CD4-positive, alpha-beta T cell (primary cell): ENCODE results near the gene MT3. TPM values are rescaled to one million over a fixed set of nuclear protein-coding genes. Genes with fewer than 3 reads are reported as not detected.

Source experiments
- ATAC-seq: fragments of 200-7000 bp; cut with Tn5 transposase; one replicate; pipeline ENCODE4 v1.10.0; 2022; ENCODE audit warnings: mild to moderate bottlenecking; ENCODE audit not compliant: poor library complexity
- CTCF ChIA-PET: fragments of 350-600 bp; sonication (Branson Sonifier 250); formaldehyde crosslinking; loops from one replicate; lab custom pipeline; 2021; ENCODE audit warnings: antibody characterized with exemption, inconsistent platforms; lab: Charles Lee
- POLR2A ChIA-PET: fragments of 350-600 bp; sonication (Branson Sonifier 250); formaldehyde crosslinking; loops from one replicate; lab custom pipeline; 2021; ENCODE audit warnings: antibody characterized with exemption, inconsistent platforms; lab: Charles Lee
- DNase-seq, 14 experiments: peaks; one replicate each; pipeline ENCODE4 v3.0.0-alpha.2; 2013 to 2020; ENCODE audit warnings: mixed read lengths in 2 of 14
- H3K27ac ChIP-seq, 2 donors: one replicate each; pipeline versions ENCODE4 v1.5.1 to v1.7.0; 2013; ENCODE audit warnings: low read length in 2 of 2, low read depth in 1 of 2, mild to moderate bottlenecking in 1 of 2
- H3K27me3 ChIP-seq, 2 experiments: 1 replicate in 1 of 2; 2 replicates in 1 of 2; pipeline versions ENCODE4 v1.6.1 to v1.7.0; 2013; ENCODE audit warnings: low read length in 2 of 2, control low read depth in 1 of 2, mild to moderate bottlenecking in 1 of 2, moderate library complexity in 1 of 2; ENCODE audit not compliant: insufficient read depth in 2 of 2, control insufficient read depth in 1 of 2
- H3K36me3 ChIP-seq: one replicate; pipeline ENCODE4 v1.6.1; 2013; ENCODE audit warnings: low read length, control low read depth; ENCODE audit not compliant: insufficient read depth
- H3K4me1 ChIP-seq: one replicate; pipeline ENCODE4 v1.6.1; 2013; ENCODE audit warnings: low read length, control low read depth; ENCODE audit not compliant: insufficient read depth
- H3K4me3 ChIP-seq: one replicate; pipeline ENCODE4 v1.5.1; 2013; ENCODE audit warnings: mild to moderate bottlenecking, low read length, moderate library complexity
- H3K9me3 ChIP-seq, 2 experiments: 1 replicate in 1 of 2; 2 replicates in 1 of 2; pipeline versions ENCODE4 v1.6.1 to v1.7.0; 2013; ENCODE audit warnings: low read length in 2 of 2, mild to moderate bottlenecking in 2 of 2, control low read depth in 1 of 2, moderate library complexity in 1 of 2; ENCODE audit not compliant: control insufficient read depth in 1 of 2, insufficient read depth in 1 of 2
- H3K27ac Mint-ChIP-seq: one replicate; pipeline ENCODE4 v1.8.0; 2020; ENCODE audit warnings: mixed read lengths
- H3K27me3 Mint-ChIP-seq: one replicate; pipeline ENCODE4 v1.8.0; 2021; ENCODE audit warnings: mixed read lengths
- H3K36me3 Mint-ChIP-seq: one replicate; pipeline ENCODE4 v1.8.0; 2021; ENCODE audit warnings: low read depth, mixed read lengths
- H3K4me1 Mint-ChIP-seq: one replicate; pipeline ENCODE4 v1.8.0; 2021; ENCODE audit warnings: low read depth, mixed read lengths
- H3K4me3 Mint-ChIP-seq: one replicate; pipeline ENCODE4 v1.8.0; 2020; ENCODE audit warnings: mild to moderate bottlenecking, mixed read lengths
- H3K9me3 Mint-ChIP-seq: one replicate; pipeline ENCODE4 v1.8.0; 2020; ENCODE audit warnings: mixed read lengths
- intact Hi-C, 2 experiments: fragments of 100-400 bp; cut with DNase I in 1 of 2; cut with micrococcal nuclease in 1 of 2; formaldehyde crosslinking; loops; one replicate each; pipeline versions ENCODE4 v1.15.1 to v1.9.0; 2023 to 2025; cut with DNase I, micrococcal nuclease
- total RNA-seq, 174 experiments: library from RNA in 2 of 174; stranded (reverse) in 2 of 174; gene quantifications; one replicate each; pipeline ENCODE4 v1.2.3 and lab custom pipeline; 2021 to 2026
- TF ChIP-seq, protein P1 (sequence below): fragments of 200-600 bp; IDR thresholded peaks from one replicate; pipeline ENCODE4 v1.8.0; 2022; ENCODE audit warnings: antibody characterized with exemption, mild to moderate bottlenecking

The MT3 gene
- total RNA-seq, 2 experiments from 2014 or later = 0.50 TPM; not detected in 1

DNA sequence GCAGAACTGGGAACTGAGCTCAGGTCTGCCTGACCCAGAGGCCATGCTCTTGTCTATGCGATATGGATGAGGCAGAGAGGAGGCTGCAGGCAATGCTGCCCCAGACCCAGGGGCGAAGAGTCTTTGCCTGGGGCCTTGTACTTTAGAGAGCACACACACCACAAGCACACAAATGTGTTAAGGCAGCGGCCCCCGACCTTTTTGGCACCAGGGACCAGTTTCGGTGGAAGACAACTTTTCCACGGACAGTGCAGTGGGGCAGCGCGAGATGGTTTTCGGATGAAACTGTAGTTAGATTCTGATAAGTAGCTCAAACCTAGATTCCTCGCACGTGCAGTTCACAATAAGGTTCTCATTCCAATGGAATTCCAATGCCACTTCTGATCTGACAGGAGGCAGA, 17.8 kb upstream of the MT3 start:
- Mint-ChIP-seq H3K27ac (no peak overlapping the region), H3K36me3 (no peaks in the 10 kb centered on the region), H3K4me1 (peaks cover under 1% of the 10 kb centered on the region), H3K9me3 (peaks cover 2% of the 10 kb centered on the region), H3K27me3 (no peaks in the 10 kb centered on the region), H3K4me3 (no peak overlapping the region)
- POLR2A ChIA-PET = no interaction called here
- CTCF ChIA-PET = no interaction called here
- ATAC-seq (no peak), DNase-seq (no peak)
- no peak overlapping the region for H3K27ac ChIP-seq
- peaks cover 0 to 6% of the 10 kb centered on the region in 2 experiments for H3K9me3 ChIP-seq
- H3K4me1 ChIP-seq = no peaks in the 10 kb centered on the region
- H3K27me3 ChIP-seq = no peaks in the 10 kb centered on the region
- H3K36me3 ChIP-seq = no peaks in the 10 kb centered on the region
- H3K4me3 ChIP-seq = no peak overlapping the region
- TF ChIP-seq, protein P1, sequence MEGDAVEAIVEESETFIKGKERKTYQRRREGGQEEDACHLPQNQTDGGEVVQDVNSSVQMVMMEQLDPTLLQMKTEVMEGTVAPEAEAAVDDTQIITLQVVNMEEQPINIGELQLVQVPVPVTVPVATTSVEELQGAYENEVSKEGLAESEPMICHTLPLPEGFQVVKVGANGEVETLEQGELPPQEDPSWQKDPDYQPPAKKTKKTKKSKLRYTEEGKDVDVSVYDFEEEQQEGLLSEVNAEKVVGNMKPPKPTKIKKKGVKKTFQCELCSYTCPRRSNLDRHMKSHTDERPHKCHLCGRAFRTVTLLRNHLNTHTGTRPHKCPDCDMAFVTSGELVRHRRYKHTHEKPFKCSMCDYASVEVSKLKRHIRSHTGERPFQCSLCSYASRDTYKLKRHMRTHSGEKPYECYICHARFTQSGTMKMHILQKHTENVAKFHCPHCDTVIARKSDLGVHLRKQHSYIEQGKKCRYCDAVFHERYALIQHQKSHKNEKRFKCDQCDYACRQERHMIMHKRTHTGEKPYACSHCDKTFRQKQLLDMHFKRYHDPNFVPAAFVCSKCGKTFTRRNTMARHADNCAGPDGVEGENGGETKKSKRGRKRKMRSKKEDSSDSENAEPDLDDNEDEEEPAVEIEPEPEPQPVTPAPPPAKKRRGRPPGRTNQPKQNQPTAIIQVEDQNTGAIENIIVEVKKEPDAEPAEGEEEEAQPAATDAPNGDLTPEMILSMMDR = no peak
- intact Hi-C loops = loop anchor here in 1 of 2 experiments (10.0 kb wide), 1 partner anchor 627 kb away; no protein-coding TSS in a partner anchor

DNA sequence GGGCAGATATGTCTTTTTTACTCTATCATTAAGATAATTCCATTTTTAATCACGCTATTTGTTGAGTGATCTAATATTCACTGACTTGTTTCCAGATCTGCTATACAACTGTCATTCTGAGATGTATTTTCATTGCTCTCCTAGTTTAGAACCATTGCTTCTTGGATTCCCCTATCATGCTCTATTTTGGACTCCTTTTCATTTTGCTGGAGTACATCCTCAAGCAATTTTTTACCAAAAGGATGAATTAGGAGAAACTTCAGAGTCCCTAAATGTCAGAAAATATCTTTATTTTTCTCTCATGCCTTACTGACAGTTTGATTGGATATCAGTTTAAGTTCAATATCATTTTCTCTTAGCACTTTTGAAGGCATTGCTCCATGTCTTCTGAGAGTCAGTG, 14.7 kb upstream of the MT3 start:
- peaks cover 0 to 6% of the 10 kb centered on the region in 2 experiments for H3K9me3 ChIP-seq
- CTCF ChIA-PET = no interaction called here
- no peak overlapping the region for H3K4me3 ChIP-seq
- TF ChIP-seq, protein P1 = no peak
- Mint-ChIP-seq H3K4me1 (peaks cover 9% of the 10 kb centered on the region), H3K9me3 (peaks cover 2% of the 10 kb centered on the region), H3K36me3 (no peaks in the 10 kb centered on the region), H3K27me3 (no peaks in the 10 kb centered on the region), H3K4me3 (no peak overlapping the region), H3K27ac (no peak overlapping the region)
- intact Hi-C loops = loop anchor here (5.0 to 10.0 kb wide), 2 partner anchors 108 to 630 kb away; partner anchors contain the start of gene MT1X (in 1 of the 2)
- DNase-seq (no peak), ATAC-seq (no peak)
- H3K36me3 ChIP-seq = no peaks in the 10 kb centered on the region
- H3K4me1 ChIP-seq = peaks cover 8% of the 10 kb centered on the region
- H3K27ac ChIP-seq = no peak overlapping the region
- no peaks in the 10 kb centered on the region for H3K27me3 ChIP-seq
- POLR2A ChIA-PET = no interaction called here

DNA sequence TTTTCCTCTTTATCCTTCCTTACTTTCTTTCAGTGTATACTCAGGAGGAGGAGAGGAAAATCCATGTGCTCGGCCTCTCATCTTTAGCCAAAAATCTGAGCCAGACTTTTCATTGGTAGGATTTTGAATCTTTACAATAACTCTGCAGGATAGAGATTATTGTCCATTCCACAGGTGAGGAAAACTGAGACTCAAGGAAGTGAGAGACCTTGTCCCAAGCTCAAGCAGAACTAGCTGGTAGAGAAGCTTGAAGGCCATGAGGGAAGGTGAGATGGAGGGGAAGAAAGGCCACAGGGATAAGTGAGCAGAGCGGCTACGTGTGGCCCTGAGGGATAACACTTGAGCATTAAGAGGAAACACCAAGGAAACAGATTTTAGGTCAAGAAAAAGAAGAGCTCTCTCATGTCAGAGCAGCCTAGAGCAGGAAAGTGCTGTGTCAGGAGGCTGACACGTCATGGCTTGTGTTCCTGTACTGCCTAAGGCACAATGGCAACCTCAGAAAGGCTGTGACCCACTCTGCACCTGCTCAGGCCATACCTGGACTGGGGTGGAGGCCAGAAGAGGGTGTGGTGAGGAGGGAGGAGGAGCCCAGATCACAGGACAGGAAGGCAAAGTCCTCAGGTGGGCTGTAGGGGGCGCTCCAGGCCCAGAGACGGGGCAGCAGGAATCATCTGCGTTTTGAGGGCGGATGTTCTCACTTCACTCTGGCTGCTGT, 12.6 kb upstream of the MT3 start:
- H3K27ac Mint-ChIP-seq = no peak overlapping the region
- CTCF ChIA-PET = interaction anchor here (0.7 to 4.1 kb wide), 4 partner anchors 66 to 745 kb away, joined by 3 to 44 read pairs (median 8); partner anchors contain the start of gene MT1X
- TF ChIP-seq, protein P1 = peak; percentile 87

More for the DNA sequence above, 12.6 kb upstream of the MT3 start:
- DNase-seq = peak; percentile 76 to 94 (median 86)
- ATAC-seq = peak; percentile 100
- Histone ChIP-seq H3K9me3 (peaks cover 0 to 6% of the 10 kb centered on the region in 2 experiments), H3K27ac (no peak overlapping the region), H3K27me3 (no peaks in the 10 kb centered on the region), H3K4me3 (no peak overlapping the region), H3K4me1 (peaks cover 8% of the 10 kb centered on the region), H3K36me3 (no peaks in the 10 kb centered on the region)
- POLR2A ChIA-PET = interaction anchor here (1.1 to 2.7 kb wide), 3 partner anchors 81 to 125 kb away, joined by 3 to 17 read pairs (median 4); no protein-coding TSS in a partner anchor
- Mint-ChIP-seq H3K27me3 (no peaks in the 10 kb centered on the region), H3K4me3 (no peak overlapping the region), H3K36me3 (no peaks in the 10 kb centered on the region), H3K4me1 (peaks cover 9% of the 10 kb centered on the region), H3K9me3 (peaks cover 2% of the 10 kb centered on the region)
- intact Hi-C loops = loop anchor here (1.0 to 10.0 kb wide), 6 partner anchors 60 to 632 kb away; partner anchors contain the start of gene MT1X (in 1 of the 2)
